Loucy (cell line): ENCODE results near the gene RP2.

Source experiments
- H2AFZ ChIP-seq: fragments of 200-600 bp; sonication (generic); 2 replicates; pipeline ENCODE4 v1.6.0; 2016; ENCODE audit warnings: antibody characterized with exemption, mild to moderate bottlenecking, low read length, moderate library complexity
- H3F3A ChIP-seq: fragments of 200-600 bp; 2 replicates; pipeline ENCODE4 v1.6.0; 2016; ENCODE audit warnings: antibody characterized with exemption, low read depth, mild to moderate bottlenecking
- H3K27me3 ChIP-seq: fragments of 200-600 bp; sonication (generic); 2 replicates; pipeline ENCODE4 v1.6.1; 2014; ENCODE audit warnings: low read length, mild to moderate bottlenecking; ENCODE audit not compliant: insufficient read depth, poor library complexity, severe bottlenecking
- H3K36me3 ChIP-seq: fragments of 200-600 bp; sonication (generic); 2 replicates; pipeline ENCODE4 v1.6.1; 2016; ENCODE audit warnings: low read length; ENCODE audit not compliant: insufficient read depth
- H3K4me1 ChIP-seq: fragments of 200-600 bp; sonication (generic); 2 replicates; pipeline ENCODE4 v1.5.1; 2014; ENCODE audit warnings: low read length, mild to moderate bottlenecking; ENCODE audit not compliant: insufficient read depth, poor library complexity, severe bottlenecking
- H3K4me2 ChIP-seq: fragments of 200-600 bp; sonication (generic); 2 replicates; pipeline ENCODE4 v1.6.0; 2014; ENCODE audit warnings: antibody characterized with exemption, low read length, low read depth, mild to moderate bottlenecking; ENCODE audit not compliant: poor library complexity, severe bottlenecking
- H3K4me3 ChIP-seq: fragments of 200-600 bp; sonication (generic); 2 replicates; pipeline ENCODE4 v1.5.1; 2014; ENCODE audit warnings: low read length, mild to moderate bottlenecking, mixed read lengths; ENCODE audit not compliant: poor library complexity, severe bottlenecking
- H3K79me2 ChIP-seq: fragments of 200-600 bp; sonication (generic); 2 replicates; pipeline ENCODE4 v1.6.1; 2014; ENCODE audit warnings: low read length; ENCODE audit not compliant: insufficient read depth
- H3K9ac ChIP-seq: fragments of 200-600 bp; sonication (generic); 2 replicates; pipeline ENCODE4 v1.6.0; 2014; ENCODE audit warnings: mild to moderate bottlenecking, low read depth, low read length, moderate library complexity; ENCODE audit not compliant: poor library complexity, severe bottlenecking
- H3K9me2 ChIP-seq: fragments of 200-600 bp; sonication (generic); replicated peaks from 2 replicates; pipeline ENCODE4 v1.6.1; 2016; ENCODE audit warnings: low read depth, low read length, mixed read lengths
- H3K9me3 ChIP-seq: fragments of 200-600 bp; sonication (generic); 2 replicates; pipeline ENCODE4 v1.6.1; 2014; ENCODE audit warnings: mild to moderate bottlenecking, antibody characterized with exemption, low read length, low read depth; ENCODE audit not compliant: insufficient read depth
- H4K20me1 ChIP-seq: fragments of 200-600 bp; sonication (generic); 2 replicates; pipeline ENCODE4 v1.6.0; 2014; ENCODE audit warnings: antibody characterized with exemption, low read length, mild to moderate bottlenecking; ENCODE audit not compliant: insufficient read depth, poor library complexity, severe bottlenecking
- CTCF ChIP-seq: fragments of 200-600 bp; sonication (generic); conservative IDR thresholded peaks from 2 replicates; pipeline ENCODE4 v1.5.1; 2014; ENCODE audit warnings: mild to moderate bottlenecking, antibody characterized with exemption, low read length
- EZH2phosphoT487 ChIP-seq: fragments of 200-600 bp; IDR thresholded peaks from 2 replicates; pipeline ENCODE4 v1.6.1; 2018; ENCODE audit warnings: antibody characterized with exemption, mild to moderate bottlenecking, moderate library complexity, borderline replicate concordance

RP2 gene

GRCh38 chrX:46860557-46860956, 23.7 kb downstream of the RP2 start:
- TF ChIP-seq EZH2phosphoT487 (no peak), CTCF (no peak)
- no peaks in the 10 kb centered on the region for H3K79me2 ChIP-seq
- no peak overlapping the region for H2AFZ ChIP-seq
- no peaks in the 10 kb centered on the region for H3K9me3 ChIP-seq
- H3K27me3 ChIP-seq = no peaks in the 10 kb centered on the region
- no peaks in the 10 kb centered on the region for H3F3A ChIP-seq
- H4K20me1 ChIP-seq = no peaks in the 10 kb centered on the region
- no peak overlapping the region for H3K4me2 ChIP-seq
- H3K9me2 ChIP-seq = no peaks in the 10 kb centered on the region
- H3K4me1 ChIP-seq = no peaks in the 10 kb centered on the region
- no peak overlapping the region for H3K4me3 ChIP-seq
- peaks cover 17% of the 10 kb centered on the region; the same call in 1 of the 2 replicates for H3K36me3 ChIP-seq
- H3K9ac ChIP-seq = no peak overlapping the region

GRCh38 chrX:46863072-46863471, 26.2 kb downstream of the RP2 start:
- no peaks in the 10 kb centered on the region for H4K20me1 ChIP-seq
- no peak overlapping the region for H3K9ac ChIP-seq
- no peak overlapping the region for H2AFZ ChIP-seq
- no peaks in the 10 kb centered on the region for H3K9me2 ChIP-seq
- H3K4me2 ChIP-seq = no peak overlapping the region
- peaks cover 7% of the 10 kb centered on the region; the same call in 1 of the 2 replicates for H3K36me3 ChIP-seq
- no peak overlapping the region for H3K4me3 ChIP-seq
- H3K4me1 ChIP-seq = no peaks in the 10 kb centered on the region
- no peaks in the 10 kb centered on the region for H3K27me3 ChIP-seq
- H3F3A ChIP-seq = no peaks in the 10 kb centered on the region
- TF ChIP-seq EZH2phosphoT487 = no peak
- TF ChIP-seq CTCF = no peak
- H3K79me2 ChIP-seq = no peaks in the 10 kb centered on the region
- H3K9me3 ChIP-seq = no peaks in the 10 kb centered on the region

DNA sequence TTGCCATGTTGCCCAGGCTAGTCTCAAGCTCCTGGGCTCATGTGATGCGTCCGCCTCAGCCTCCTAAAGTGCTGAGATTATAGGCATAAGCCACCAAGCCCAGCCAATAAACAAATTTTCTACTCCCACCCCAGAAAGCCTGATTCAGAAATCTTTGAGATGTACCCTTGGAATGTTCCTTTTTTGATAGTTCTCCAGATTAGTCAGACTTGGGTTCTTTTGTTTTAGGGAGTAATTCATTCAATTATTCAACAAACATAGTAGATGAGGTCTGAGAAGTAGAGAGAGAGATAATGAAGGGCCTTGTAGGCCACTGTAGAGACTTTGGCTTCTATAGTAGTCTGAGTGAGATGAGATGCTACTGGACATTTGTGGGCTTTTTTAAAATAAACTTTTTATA, 27.8 kb downstream of the RP2 start:
- Histone ChIP-seq H3K36me3 (peaks cover 7% of the 10 kb centered on the region; the same call in 1 of the 2 replicates), H3K4me1 (no peaks in the 10 kb centered on the region), H3K9me2 (no peaks in the 10 kb centered on the region), H3K27me3 (no peaks in the 10 kb centered on the region), H2AFZ (no peak overlapping the region), H3K4me3 (no peak overlapping the region), H4K20me1 (no peaks in the 10 kb centered on the region), H3K9ac (no peak overlapping the region), H3K79me2 (no peaks in the 10 kb centered on the region), H3F3A (no peaks in the 10 kb centered on the region), H3K4me2 (no peak overlapping the region), H3K9me3 (no peaks in the 10 kb centered on the region)
- no peak for TF ChIP-seq CTCF
